GM12891 (cell line): Measurements from ENCODE around the gene AMHR2.
"Not testable (repeated sequence)": the region's sequence is repeated elsewhere in the genome, so short reads cannot be mapped to it uniquely, and the experiment has no call there.

Experiments
- PAX5 ChIP-seq: IDR thresholded peaks from 2 replicates; pipeline ENCODE4 v1.6.1; 2011; ENCODE audit warnings: low read length, moderate library complexity, mild to moderate bottlenecking; ENCODE audit not compliant: insufficient read depth, severe bottlenecking
- POLR2A ChIP-seq: IDR thresholded peaks from 2 replicates; pipeline ENCODE4 v1.6.1; 2011; ENCODE audit warnings: low read depth, low read length, control low read depth
- POLR2AphosphoS5 ChIP-seq: IDR thresholded peaks from 2 replicates; pipeline ENCODE4 v1.6.1; 2011; ENCODE audit warnings: low read depth, low read length, control low read depth
- SPI1 ChIP-seq: IDR thresholded peaks from 2 replicates; pipeline ENCODE4 v1.6.1; 2011; ENCODE audit warnings: low read depth, low read length, control low read depth
- TAF1 ChIP-seq: IDR thresholded peaks from 2 replicates; pipeline ENCODE4 v1.6.1; 2011; ENCODE audit warnings: low read depth, low read length, control low read depth

- not testable (repeated sequence) for TF ChIP-seq POLR2A, TAF1, SPI1, POLR2AphosphoS5, PAX5
Measured at GRCh38 chr12:53435326-53435725, 11.7 kb downstream of the AMHR2 start.
